HFFc6 (cell line): ENCODE results near the gene GPR55. TPM values are rescaled to one million over a fixed set of nuclear protein-coding genes. Genes with fewer than 3 reads are reported as not detected.

Experiments
- DNase-seq: peaks from one replicate; pipeline ENCODE4 v3.0.0-alpha.2; 2018
- H3K27ac Mint-ChIP-seq: 2 replicates; pipeline ENCODE4 v1.8.0; 2020; ENCODE audit warnings: mild to moderate bottlenecking, mixed read lengths
- H3K27me3 Mint-ChIP-seq: 2 replicates; pipeline ENCODE4 v1.8.0; 2021; ENCODE audit warnings: mild to moderate bottlenecking, moderate library complexity, mixed read lengths; ENCODE audit not compliant: insufficient read depth
- H3K36me3 Mint-ChIP-seq: 2 replicates; pipeline ENCODE4 v1.8.0; 2021; ENCODE audit warnings: low read depth, mixed read lengths
- H3K4me1 Mint-ChIP-seq: 2 replicates; pipeline ENCODE4 v1.8.0; 2020; ENCODE audit warnings: low read depth, mixed read lengths
- H3K4me3 Mint-ChIP-seq: 2 replicates; pipeline ENCODE4 v1.8.0; 2020; ENCODE audit warnings: mild to moderate bottlenecking, moderate library complexity, mixed read lengths
- H3K9me3 Mint-ChIP-seq: 2 replicates; pipeline ENCODE4 v1.8.0; 2020; ENCODE audit warnings: mild to moderate bottlenecking, mixed read lengths
- total RNA-seq, 6 experiments: library from RNA; stranded (reverse); fragmentation: NEBNext Ultra II Directional; extraction: Animal tissue kit (Norgen Biotek cat#: 25700); gene quantifications; 2 replicates in 1 of 6; 3 replicates in 5 of 6; pipeline ENCODE4 v1.2.3, GENCODE V29; 2021
- TF ChIP-seq, protein P1 (sequence below): fragments of 200-600 bp; sonication (generic); IDR thresholded peaks from 2 replicates; pipeline ENCODE4 v1.5.0; 2021; ENCODE audit warnings: antibody characterized with exemption, mild to moderate bottlenecking

The GPR55 gene
- total RNA-seq, 6 experiments from 2014 or later, result not detected

GRCh38 chr2:230870544-230871360, 54.3 kb downstream of the GPR55 start:
- H3K36me3 Mint-ChIP-seq, result no peaks in the 10 kb centered on the region
- DNase-seq, result no peak
- no peak overlapping the region for H3K27ac Mint-ChIP-seq
- TF ChIP-seq, protein P1, sequence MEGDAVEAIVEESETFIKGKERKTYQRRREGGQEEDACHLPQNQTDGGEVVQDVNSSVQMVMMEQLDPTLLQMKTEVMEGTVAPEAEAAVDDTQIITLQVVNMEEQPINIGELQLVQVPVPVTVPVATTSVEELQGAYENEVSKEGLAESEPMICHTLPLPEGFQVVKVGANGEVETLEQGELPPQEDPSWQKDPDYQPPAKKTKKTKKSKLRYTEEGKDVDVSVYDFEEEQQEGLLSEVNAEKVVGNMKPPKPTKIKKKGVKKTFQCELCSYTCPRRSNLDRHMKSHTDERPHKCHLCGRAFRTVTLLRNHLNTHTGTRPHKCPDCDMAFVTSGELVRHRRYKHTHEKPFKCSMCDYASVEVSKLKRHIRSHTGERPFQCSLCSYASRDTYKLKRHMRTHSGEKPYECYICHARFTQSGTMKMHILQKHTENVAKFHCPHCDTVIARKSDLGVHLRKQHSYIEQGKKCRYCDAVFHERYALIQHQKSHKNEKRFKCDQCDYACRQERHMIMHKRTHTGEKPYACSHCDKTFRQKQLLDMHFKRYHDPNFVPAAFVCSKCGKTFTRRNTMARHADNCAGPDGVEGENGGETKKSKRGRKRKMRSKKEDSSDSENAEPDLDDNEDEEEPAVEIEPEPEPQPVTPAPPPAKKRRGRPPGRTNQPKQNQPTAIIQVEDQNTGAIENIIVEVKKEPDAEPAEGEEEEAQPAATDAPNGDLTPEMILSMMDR, result no peak
- H3K4me3 Mint-ChIP-seq, result no peak overlapping the region
- no peaks in the 10 kb centered on the region; the same call in 1 of the 2 replicates for H3K4me1 Mint-ChIP-seq
- H3K27me3 Mint-ChIP-seq, result peaks cover 6% of the 10 kb centered on the region
- no peaks in the 10 kb centered on the region for H3K9me3 Mint-ChIP-seq

DNA sequence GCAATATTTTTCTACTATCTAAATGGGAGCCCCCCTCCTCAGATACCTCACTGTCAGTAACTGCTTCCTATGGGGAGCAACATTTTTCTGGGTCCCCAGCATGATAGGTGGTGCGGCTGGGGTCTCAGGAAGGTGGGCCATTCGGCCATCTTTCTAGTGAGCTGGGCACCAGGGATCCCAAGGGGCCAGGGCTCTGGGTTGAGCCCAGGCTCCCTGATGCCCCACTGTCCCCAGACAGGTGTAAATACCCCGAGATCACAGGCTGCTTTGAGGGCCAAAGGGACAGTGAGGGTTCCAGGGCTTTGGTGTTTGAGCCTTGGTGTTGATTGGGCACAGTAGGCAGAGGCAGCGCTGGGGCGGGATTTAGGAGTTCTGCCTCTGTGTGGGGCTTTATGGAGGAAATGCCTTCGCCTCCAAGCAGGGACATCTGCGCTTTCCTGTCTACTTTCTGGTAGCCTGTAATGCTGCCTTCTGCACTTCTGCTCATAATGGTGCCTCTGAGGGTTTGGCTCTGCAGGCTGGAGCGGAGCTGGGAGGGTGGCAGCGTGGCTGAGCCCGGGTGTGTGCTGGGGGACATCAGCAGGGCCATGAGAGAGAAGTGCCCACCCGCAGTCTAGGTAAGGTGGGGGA, 55.0 kb downstream of the GPR55 start:
- peaks cover 6% of the 10 kb centered on the region for H3K27me3 Mint-ChIP-seq
- H3K9me3 Mint-ChIP-seq, result no peaks in the 10 kb centered on the region
- no peaks in the 10 kb centered on the region for H3K36me3 Mint-ChIP-seq
- H3K4me1 Mint-ChIP-seq, result no peaks in the 10 kb centered on the region; the same call in 1 of the 2 replicates
- H3K4me3 Mint-ChIP-seq, result no peak overlapping the region
- TF ChIP-seq, protein P1, result no peak
- H3K27ac Mint-ChIP-seq, result no peak overlapping the region
- DNase-seq, result no peak

DNA sequence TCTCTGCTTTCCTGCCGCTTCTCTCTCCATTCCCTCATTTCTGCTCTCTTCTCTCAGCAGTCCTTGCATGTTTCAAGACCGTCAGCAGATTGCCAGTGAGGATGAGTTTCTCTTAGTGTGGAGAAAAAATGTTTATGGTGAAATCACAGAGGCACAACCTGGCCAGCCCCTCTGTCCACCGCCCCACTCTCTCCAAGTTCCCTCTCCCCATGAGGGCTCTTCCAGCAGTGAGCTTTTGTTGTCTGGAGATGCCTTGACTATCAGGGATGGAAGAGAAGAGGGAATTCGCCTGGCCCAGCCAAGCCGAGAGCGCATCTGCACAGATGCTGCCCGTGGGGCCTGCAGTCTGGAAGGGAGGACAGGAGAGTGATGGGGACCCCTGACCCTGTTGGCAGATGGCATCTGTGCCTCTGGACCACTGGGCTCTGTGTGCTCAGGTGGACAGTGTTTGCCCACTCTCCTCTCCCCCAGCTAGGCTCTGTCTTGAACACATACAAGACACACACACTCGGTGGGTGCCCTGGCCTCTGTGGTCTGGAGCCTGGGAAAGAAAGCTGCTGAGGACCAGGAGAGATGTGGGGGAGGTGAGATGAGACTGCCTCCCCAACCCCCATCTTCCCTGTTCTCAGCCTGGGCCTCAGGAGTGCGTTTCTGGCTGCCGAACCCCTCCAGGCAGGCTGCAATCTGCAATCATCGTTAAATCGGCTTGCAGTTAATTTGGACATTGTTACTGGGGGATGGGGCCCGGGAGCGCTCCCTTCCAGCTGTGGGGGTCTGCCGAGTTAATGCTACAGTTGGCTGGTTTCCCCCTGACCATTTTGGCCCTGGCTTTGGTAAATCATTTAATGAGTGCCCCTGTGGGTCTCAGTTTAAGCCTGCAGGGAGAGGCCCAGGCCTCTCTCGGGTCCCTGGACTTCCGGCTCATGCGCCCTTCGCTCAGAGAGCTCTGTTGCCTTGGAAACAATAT, 55.8 kb downstream of the GPR55 start:
- Mint-ChIP-seq H3K4me1 (peaks cover 5% of the 10 kb centered on the region), H3K27ac (no peak overlapping the region)
- no peak for DNase-seq

DNA sequence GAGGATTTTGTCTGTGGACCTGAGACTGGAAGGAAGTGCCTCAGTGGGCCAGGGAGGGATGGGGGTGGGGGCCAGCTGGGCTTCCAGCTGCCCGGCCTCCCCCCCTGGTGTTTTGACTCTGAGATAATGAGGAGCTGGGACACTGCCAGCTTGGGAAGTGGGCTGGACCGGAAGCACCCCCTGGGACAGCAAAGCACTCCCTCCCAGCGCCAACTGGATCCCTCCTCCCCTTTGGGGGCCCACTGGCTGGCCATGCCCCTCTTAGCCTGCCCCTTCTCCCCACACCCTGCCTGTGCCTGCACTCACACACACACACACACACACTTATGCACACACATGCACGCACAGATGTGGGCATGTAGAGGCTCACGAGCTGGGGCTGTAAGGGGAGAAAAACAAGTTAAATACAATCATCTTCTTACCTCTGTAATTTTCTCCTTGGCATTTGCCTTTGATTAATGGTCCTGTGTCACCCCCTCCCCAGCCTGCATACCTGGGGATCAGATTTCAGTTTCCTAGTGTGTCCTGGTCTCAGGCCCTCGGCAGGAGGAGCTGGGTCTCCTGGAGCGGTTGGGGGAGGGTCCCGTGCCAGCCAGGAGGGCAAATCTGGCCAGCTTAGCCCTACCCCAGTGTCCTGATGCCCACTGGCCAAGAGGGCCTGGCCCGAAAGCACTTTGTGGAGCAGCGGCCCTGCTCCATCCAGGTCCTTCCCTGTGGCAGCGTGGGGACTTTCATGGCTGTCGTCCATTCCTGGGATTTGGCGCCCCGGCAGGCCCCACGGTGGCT, 56.7 kb downstream of the GPR55 start:
- TF ChIP-seq, protein P1, result no peak
- no peaks in the 10 kb centered on the region for H3K36me3 Mint-ChIP-seq
- H3K9me3 Mint-ChIP-seq, result no peaks in the 10 kb centered on the region
- H3K4me1 Mint-ChIP-seq, result peaks cover 7% of the 10 kb centered on the region
- H3K4me3 Mint-ChIP-seq, result no peak overlapping the region
- peaks cover 9% of the 10 kb centered on the region for H3K27me3 Mint-ChIP-seq
- H3K27ac Mint-ChIP-seq, result no peak overlapping the region
- DNase-seq, result no peak

More for the DNA sequence above, 55.8 kb downstream of the GPR55 start:
- no peaks in the 10 kb centered on the region for H3K9me3 Mint-ChIP-seq
- peaks cover 7% of the 10 kb centered on the region for H3K27me3 Mint-ChIP-seq
- H3K36me3 Mint-ChIP-seq, result no peaks in the 10 kb centered on the region
- TF ChIP-seq, protein P1, result no peak
- H3K4me3 Mint-ChIP-seq, result no peak overlapping the region
